BJ (cell line): ENCODE results near the gene HLA-DOB. TPM values are rescaled to one million over a fixed set of nuclear protein-coding genes. Genes with fewer than 3 reads are reported as not detected.

ENCODE experiments used
- CTCF ChIA-PET: fragments of 350-600 bp; formaldehyde crosslinking; extraction: SDS; loops from one replicate; lab custom pipeline; 2021; ENCODE audit warnings: antibody characterized with exemption, inconsistent platforms; lab: Yijun Ruan, JAX
- POLR2A ChIA-PET: fragments of 300-600 bp; sonication (Branson Sonifier 250); formaldehyde crosslinking; extraction: SDS; loops from one replicate; lab custom pipeline; 2021; ENCODE audit warnings: antibody characterized with exemption; lab: Charles Lee
- DNase-seq: peaks from one replicate; pipeline ENCODE4 v3.0.0-alpha.2; 2011; ENCODE audit warnings: low read depth
- H3K27me3 ChIP-seq: 2 replicates; pipeline ENCODE4 v1.6.0; 2011; ENCODE audit warnings: low read length; ENCODE audit not compliant: control insufficient read depth, insufficient read depth
- H3K36me3 ChIP-seq: 2 replicates; pipeline ENCODE4 v1.5.1; 2011; ENCODE audit warnings: low read length; ENCODE audit not compliant: control insufficient read depth, insufficient read depth
- H3K4me3 ChIP-seq: 2 replicates; pipeline ENCODE4 v1.5.1; 2011; ENCODE audit warnings: low read depth, mild to moderate bottlenecking, control low read depth, low read length
- polyA plus RNA-seq: library from polyadenylated mRNA; depleted of rRNA; stranded (reverse); fragments of >200 nt; gene quantifications from 2 replicates; pipeline ENCODE4 v1.2.3, GENCODE V29; 2011
- TF ChIP-seq, protein P1 (sequence below): IDR thresholded peaks from 2 replicates; pipeline ENCODE4 v1.5.1; 2011; ENCODE audit warnings: low read depth, mild to moderate bottlenecking, control low read depth, inconsistent platforms, low read length, moderate library complexity; ENCODE audit not compliant: insufficient read depth

The HLA-DOB gene
- polyA plus RNA-seq, 1 experiment: 0.16 TPM

DNA sequence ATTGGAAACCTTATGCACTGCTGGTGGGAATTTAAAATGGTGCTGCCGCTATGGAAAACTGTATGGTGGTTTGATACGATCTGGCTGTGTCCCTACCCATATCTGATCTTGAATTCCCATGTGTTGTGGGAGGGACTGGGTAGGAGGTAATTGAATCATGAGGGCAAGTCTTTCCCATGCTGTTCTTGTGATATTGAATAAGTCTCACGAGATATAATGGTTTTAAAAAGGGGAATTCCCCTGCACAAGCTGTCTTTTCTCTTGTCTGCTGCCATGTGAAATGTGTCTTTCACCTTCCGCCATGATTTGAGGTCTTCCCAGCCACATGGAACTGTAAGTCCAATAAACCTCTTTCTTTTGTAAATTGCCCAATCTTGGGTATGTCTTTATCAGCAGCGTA is 16.9 kb upstream of the HLA-DOB start:
- H3K36me3 ChIP-seq: peaks cover 18% of the 10 kb centered on the region
- CTCF ChIA-PET: interaction anchor here (1.4 to 1.9 kb wide), 2 partner anchors 14 to 35 kb away, joined by 5 to 9 read pairs; no protein-coding TSS in a partner anchor
- H3K27me3 ChIP-seq: no peaks in the 10 kb centered on the region
- DNase-seq: no peak
- TF ChIP-seq, protein P1, sequence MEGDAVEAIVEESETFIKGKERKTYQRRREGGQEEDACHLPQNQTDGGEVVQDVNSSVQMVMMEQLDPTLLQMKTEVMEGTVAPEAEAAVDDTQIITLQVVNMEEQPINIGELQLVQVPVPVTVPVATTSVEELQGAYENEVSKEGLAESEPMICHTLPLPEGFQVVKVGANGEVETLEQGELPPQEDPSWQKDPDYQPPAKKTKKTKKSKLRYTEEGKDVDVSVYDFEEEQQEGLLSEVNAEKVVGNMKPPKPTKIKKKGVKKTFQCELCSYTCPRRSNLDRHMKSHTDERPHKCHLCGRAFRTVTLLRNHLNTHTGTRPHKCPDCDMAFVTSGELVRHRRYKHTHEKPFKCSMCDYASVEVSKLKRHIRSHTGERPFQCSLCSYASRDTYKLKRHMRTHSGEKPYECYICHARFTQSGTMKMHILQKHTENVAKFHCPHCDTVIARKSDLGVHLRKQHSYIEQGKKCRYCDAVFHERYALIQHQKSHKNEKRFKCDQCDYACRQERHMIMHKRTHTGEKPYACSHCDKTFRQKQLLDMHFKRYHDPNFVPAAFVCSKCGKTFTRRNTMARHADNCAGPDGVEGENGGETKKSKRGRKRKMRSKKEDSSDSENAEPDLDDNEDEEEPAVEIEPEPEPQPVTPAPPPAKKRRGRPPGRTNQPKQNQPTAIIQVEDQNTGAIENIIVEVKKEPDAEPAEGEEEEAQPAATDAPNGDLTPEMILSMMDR: no peak
- no peak overlapping the region for H3K4me3 ChIP-seq
- POLR2A ChIA-PET: no interaction called here

DNA sequence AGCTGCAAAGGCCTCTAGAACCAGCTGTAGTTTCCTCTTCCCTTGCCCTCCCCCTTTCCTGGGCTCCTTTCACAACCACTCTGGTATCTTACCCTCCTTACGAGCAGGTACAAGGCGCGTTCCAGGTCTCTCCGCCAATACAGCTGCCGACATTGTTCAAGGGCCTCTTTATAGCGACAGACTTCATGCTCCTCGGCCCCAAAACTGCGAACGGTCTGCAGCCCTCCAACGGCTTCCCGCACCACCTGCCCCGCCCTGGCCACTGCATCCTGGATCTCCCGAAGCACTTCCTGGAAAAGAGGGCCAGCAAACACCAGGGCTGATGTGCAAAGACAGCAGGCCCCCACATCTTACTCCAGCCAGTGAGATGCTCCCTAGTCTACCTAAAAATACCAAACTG is 15.7 kb upstream of the HLA-DOB start:
- no peak for DNase-seq
- H3K36me3 ChIP-seq: peaks cover 18% of the 10 kb centered on the region
- ChIA-PET POLR2A (no interaction called here), CTCF (interaction anchor here (1.9 kb wide), 1 partner anchor 36 kb away, joined by 9 read pairs; no protein-coding TSS in a partner anchor)
- no peaks in the 10 kb centered on the region for H3K27me3 ChIP-seq
- no peak overlapping the region for H3K4me3 ChIP-seq
- TF ChIP-seq, protein P1: no peak

DNA sequence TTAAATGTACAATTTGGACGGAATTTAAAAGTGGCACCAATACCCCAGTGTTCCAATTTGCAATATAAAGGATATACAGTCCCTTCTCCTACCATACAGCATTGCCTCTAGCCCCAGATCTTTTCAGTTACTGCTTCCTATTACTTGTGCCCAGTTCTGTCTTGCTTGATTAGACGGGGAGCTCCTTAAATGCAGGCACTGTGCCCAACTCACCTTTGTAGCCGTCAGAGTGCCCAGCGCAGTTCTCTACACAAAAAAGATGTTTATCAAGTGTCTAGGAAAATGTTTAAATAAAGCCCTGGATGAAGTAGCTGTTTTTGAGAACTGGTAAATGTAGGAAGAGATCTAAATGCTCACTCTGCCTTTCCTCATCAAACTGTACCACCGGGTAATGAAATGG is 14.1 kb upstream of the HLA-DOB start:
- Histone ChIP-seq H3K27me3 (no peaks in the 10 kb centered on the region), H3K36me3 (peaks cover 18% of the 10 kb centered on the region), H3K4me3 (no peak overlapping the region)
- ChIA-PET CTCF (interaction anchor here (1.1 to 1.4 kb wide), 3 partner anchors 30 to 153 kb away, joined by 3 to 4 read pairs (median 3); no protein-coding TSS in a partner anchor), POLR2A (no interaction called here)
- DNase-seq: no peak
- TF ChIP-seq, protein P1: no peak

DNA sequence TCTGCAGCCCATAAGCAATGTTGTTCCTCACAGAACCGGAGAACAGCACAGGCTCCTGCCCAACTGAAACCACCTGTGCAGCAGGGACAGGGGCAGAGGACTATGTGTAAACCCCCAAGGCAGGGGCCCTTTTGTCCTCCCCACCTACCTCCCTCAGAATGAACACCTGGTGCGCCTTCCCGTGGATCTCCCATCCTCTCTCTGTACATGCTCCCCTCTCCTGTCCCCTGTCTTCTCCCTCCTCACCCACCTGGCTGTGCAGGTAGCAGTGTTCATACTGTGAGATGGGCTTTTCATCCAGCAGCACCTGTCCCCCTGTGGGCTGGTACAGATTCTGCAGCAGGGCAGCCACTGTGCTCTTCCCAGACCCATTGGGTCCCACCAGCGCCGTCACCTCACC is 13.2 kb upstream of the HLA-DOB start:
- CTCF ChIA-PET: interaction anchor here (1.4 to 3.2 kb wide), 2 partner anchors 8 to 38 kb away, joined by 4 to 27 read pairs; partner anchors contain the start of gene TAP2
- POLR2A ChIA-PET: no interaction called here
- TF ChIP-seq, protein P1: no peak
- Histone ChIP-seq H3K36me3 (peaks cover 13% of the 10 kb centered on the region), H3K27me3 (no peaks in the 10 kb centered on the region), H3K4me3 (no peak overlapping the region)
- DNase-seq: no peak

DNA sequence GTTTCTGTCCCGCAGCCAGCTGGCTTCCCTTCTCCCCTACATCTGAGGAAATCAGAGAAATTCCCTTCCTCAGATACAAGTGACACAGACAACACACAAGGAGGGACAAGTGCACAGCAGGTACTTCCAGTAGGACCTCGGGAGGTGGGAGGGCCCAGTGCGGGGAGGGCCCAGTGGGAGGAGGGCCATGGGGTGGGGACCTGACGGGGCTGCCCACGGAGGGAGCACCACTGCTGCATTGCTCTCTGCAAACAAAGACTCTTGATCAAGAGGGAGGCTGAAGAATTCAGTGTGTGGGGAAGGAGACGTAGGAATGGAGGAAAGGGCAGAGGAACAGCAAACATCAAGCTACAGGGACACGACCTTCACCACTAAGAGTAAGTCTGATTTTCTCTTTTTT is 12.7 kb upstream of the HLA-DOB start:
- Histone ChIP-seq H3K4me3 (no peak overlapping the region), H3K27me3 (no peaks in the 10 kb centered on the region), H3K36me3 (peaks cover 12% of the 10 kb centered on the region)
- ChIA-PET POLR2A (no interaction called here), CTCF (interaction anchor here (1.0 to 3.2 kb wide), 2 partner anchors 9 to 10 kb away, joined by 3 to 27 read pairs; partner anchors contain the start of gene TAP2)
- TF ChIP-seq, protein P1: no peak
- no peak for DNase-seq
